WTC11 (cell line): ENCODE data around the gene ALG10. TPM values are rescaled to one million over a fixed set of nuclear protein-coding genes. Genes with fewer than 3 reads are reported as not detected.
"Not testable (repeated sequence)": the region's sequence is repeated elsewhere in the genome, so short reads cannot be mapped to it uniquely, and the experiment has no call there.

Experiments used
- ATAC-seq: fragments of 200-7000 bp; cut with Tn5 transposase; 2 replicates; pipeline ENCODE4 v1.10.0; 2021; ENCODE audit warnings: mild to moderate bottlenecking, moderate library complexity
- CTCF ChIA-PET: fragments of 300-600 bp; sonication (Branson Sonifier 250); formaldehyde crosslinking; loops from one replicate; lab custom pipeline; 2021; ENCODE audit warnings: antibody characterized with exemption; lab: Charles Lee
- POLR2A ChIA-PET: fragments of 350-600 bp; sonication (Branson Sonifier 250); formaldehyde crosslinking; loops from one replicate; lab custom pipeline; 2021; ENCODE audit warnings: antibody characterized with exemption; lab: Charles Lee
- DNase-seq: peaks from one replicate; pipeline ENCODE4 v3.0.0; 2021; ENCODE audit warnings: low spot score
- H3K27ac Mint-ChIP-seq: 2 replicates; pipeline ENCODE4 v1.8.0; 2021; ENCODE audit warnings: mixed read lengths
- H3K27me3 Mint-ChIP-seq: 2 replicates; pipeline ENCODE4 v1.8.0; 2021; ENCODE audit warnings: low read depth, mild to moderate bottlenecking, moderate library complexity, mixed read lengths
- H3K36me3 Mint-ChIP-seq: 2 replicates; pipeline ENCODE4 v1.8.0; 2021; ENCODE audit warnings: mixed read lengths
- H3K4me1 Mint-ChIP-seq: 2 replicates; pipeline ENCODE4 v1.8.0; 2022; ENCODE audit warnings: mixed read lengths
- H3K4me3 Mint-ChIP-seq: 2 replicates; pipeline ENCODE4 v1.8.0; 2021; ENCODE audit warnings: mild to moderate bottlenecking, moderate library complexity, mixed read lengths
- H3K9me3 Mint-ChIP-seq: 2 replicates; pipeline ENCODE4 v1.8.0; 2021; ENCODE audit warnings: mixed read lengths
- ESRRA ChIP-seq: sonication (generic); formaldehyde crosslinking; IDR thresholded peaks from 2 replicates; pipeline ENCODE4 v1.8.1; 2022; ENCODE audit warnings: mild to moderate bottlenecking, missing genetic modification reagents, borderline replicate concordance
- FOXP4 ChIP-seq: sonication (generic); formaldehyde crosslinking; IDR thresholded peaks from 2 replicates; pipeline ENCODE4 v1.8.0; 2022; ENCODE audit warnings: mild to moderate bottlenecking, missing genetic modification reagents
- IRF2 ChIP-seq: sonication (generic); formaldehyde crosslinking; IDR thresholded peaks from 2 replicates; pipeline ENCODE4 v1.8.0; 2022; ENCODE audit warnings: low read depth, missing genetic modification reagents, borderline replicate concordance
- KAT7 ChIP-seq: sonication (generic); formaldehyde crosslinking; IDR thresholded peaks from 2 replicates; pipeline ENCODE4 v1.8.1; 2023; ENCODE audit warnings: missing genetic modification reagents, mild to moderate bottlenecking, borderline replicate concordance
- MLX ChIP-seq: sonication (generic); formaldehyde crosslinking; IDR thresholded peaks from 2 replicates; pipeline ENCODE4 v1.8.1; 2023; ENCODE audit warnings: mild to moderate bottlenecking, missing genetic modification reagents, moderate library complexity
- NFE2L1 ChIP-seq: sonication (generic); formaldehyde crosslinking; IDR thresholded peaks from 2 replicates; pipeline ENCODE4 v1.8.1; 2023; ENCODE audit warnings: missing genetic modification reagents
- SMAD3 ChIP-seq: sonication (generic); formaldehyde crosslinking; IDR thresholded peaks from 2 replicates; pipeline ENCODE4 v1.8.0; 2022; ENCODE audit warnings: missing genetic modification reagents, mild to moderate bottlenecking, borderline replicate concordance
- STAT6 ChIP-seq: sonication (generic); formaldehyde crosslinking; conservative IDR thresholded peaks from 2 replicates; pipeline ENCODE4 v1.8.1; 2023; ENCODE audit warnings: mild to moderate bottlenecking, low read depth, missing genetic modification reagents, moderate library complexity
- ZSCAN18 ChIP-seq: fragments of 250-450 bp; sonication (Bioruptor Pico); IDR thresholded peaks from 2 replicates; pipeline ENCODE4 v2.1.2; 2022; ENCODE audit warnings: mild to moderate bottlenecking, moderate library complexity
- total RNA-seq: library from RNA; stranded (reverse); gene quantifications from 3 replicates; pipeline ENCODE4 v1.2.3, GENCODE V29; 2021
- TF ChIP-seq, protein P1 (sequence below): sonication (generic); formaldehyde crosslinking; IDR thresholded peaks from 2 replicates; pipeline ENCODE4 v1.8.0; 2023; ENCODE audit warnings: mild to moderate bottlenecking, missing genetic modification reagents
- TF ChIP-seq, protein P2 (sequence below): sonication (generic); formaldehyde crosslinking; IDR thresholded peaks from 2 replicates; pipeline ENCODE4 v1.8.0; 2023; ENCODE audit warnings: missing genetic modification reagents
- TF ChIP-seq, protein P3 (sequence below): fragments of 250-450 bp; sonication (Bioruptor Pico); IDR thresholded peaks from 2 replicates; pipeline ENCODE4 v1.8.0; 2021; ENCODE audit warnings: mild to moderate bottlenecking

The ALG10 gene
- total RNA-seq, 1 experiment from 2014 or later: 12.9 TPM

DNA sequence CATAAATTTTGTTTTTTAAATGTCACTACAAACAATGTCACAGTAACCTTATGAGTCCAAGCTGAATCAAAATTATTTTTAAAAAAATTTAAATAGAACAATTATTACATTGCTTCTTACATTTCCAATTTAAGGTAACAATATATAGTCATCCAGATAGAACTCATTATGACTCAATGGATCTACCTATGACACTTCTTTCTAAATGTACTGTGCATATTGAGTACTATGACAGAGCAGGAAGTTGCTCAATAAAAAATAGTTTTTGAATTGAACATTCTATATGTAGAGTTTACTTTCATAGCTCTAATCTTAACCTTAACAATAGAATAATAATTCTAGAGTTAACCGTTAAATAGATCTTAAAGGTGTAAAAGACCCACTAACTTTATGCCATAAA lies 44.4 kb upstream of the ALG10 start (continued):
- TF ChIP-seq, protein P1, sequence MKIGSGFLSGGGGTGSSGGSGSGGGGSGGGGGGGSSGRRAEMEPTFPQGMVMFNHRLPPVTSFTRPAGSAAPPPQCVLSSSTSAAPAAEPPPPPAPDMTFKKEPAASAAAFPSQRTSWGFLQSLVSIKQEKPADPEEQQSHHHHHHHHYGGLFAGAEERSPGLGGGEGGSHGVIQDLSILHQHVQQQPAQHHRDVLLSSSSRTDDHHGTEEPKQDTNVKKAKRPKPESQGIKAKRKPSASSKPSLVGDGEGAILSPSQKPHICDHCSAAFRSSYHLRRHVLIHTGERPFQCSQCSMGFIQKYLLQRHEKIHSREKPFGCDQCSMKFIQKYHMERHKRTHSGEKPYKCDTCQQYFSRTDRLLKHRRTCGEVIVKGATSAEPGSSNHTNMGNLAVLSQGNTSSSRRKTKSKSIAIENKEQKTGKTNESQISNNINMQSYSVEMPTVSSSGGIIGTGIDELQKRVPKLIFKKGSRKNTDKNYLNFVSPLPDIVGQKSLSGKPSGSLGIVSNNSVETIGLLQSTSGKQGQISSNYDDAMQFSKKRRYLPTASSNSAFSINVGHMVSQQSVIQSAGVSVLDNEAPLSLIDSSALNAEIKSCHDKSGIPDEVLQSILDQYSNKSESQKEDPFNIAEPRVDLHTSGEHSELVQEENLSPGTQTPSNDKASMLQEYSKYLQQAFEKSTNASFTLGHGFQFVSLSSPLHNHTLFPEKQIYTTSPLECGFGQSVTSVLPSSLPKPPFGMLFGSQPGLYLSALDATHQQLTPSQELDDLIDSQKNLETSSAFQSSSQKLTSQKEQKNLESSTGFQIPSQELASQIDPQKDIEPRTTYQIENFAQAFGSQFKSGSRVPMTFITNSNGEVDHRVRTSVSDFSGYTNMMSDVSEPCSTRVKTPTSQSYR (CRISPR knock-in tag): no peak

DNA sequence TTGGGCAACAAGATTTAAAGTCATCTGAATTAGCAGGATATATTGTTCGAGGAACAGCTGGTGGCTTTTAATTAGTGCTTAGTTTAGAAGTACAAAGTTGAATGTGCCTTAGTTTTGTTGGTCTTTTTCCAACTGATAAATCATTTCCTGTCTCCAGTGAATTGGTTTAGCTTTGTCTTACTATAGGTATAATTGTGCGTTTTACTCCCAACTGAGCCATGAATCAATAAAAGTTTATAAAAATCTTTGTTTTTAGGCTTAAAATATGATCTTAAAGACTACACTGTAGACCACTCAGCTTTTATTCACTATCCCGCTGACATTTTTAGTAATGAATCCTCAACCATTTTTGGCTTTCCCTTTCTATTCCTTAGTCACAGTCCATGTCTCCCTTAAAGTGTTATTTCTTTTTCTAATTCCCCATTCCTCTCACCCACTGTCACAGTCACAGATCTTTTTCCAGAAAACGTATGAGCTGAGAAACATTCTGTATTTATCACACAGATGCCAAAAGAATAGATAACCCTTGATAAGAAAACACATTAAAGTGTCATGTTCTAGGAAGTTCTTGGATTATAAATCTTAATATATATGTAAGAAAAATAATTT lies 34.0 kb upstream of the ALG10 start:
- no peak overlapping the region for H3K4me3 Mint-ChIP-seq
- H3K9me3 Mint-ChIP-seq: no peaks in the 10 kb centered on the region
- H3K27me3 Mint-ChIP-seq: no peaks in the 10 kb centered on the region
- TF ChIP-seq IRF2 (CRISPR knock-in tag) (no peak), FOXP4 (CRISPR knock-in tag) (no peak)
- TF ChIP-seq, protein P2, sequence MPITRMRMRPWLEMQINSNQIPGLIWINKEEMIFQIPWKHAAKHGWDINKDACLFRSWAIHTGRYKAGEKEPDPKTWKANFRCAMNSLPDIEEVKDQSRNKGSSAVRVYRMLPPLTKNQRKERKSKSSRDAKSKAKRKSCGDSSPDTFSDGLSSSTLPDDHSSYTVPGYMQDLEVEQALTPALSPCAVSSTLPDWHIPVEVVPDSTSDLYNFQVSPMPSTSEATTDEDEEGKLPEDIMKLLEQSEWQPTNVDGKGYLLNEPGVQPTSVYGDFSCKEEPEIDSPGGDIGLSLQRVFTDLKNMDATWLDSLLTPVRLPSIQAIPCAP (CRISPR knock-in tag): no peak
- ChIA-PET POLR2A (no interaction called here), CTCF (no interaction called here)
- no peak overlapping the region for H3K27ac Mint-ChIP-seq
- no peaks in the 10 kb centered on the region for H3K36me3 Mint-ChIP-seq
- no peaks in the 10 kb centered on the region for H3K4me1 Mint-ChIP-seq
- no peak for ATAC-seq
- DNase-seq: no peak

DNA sequence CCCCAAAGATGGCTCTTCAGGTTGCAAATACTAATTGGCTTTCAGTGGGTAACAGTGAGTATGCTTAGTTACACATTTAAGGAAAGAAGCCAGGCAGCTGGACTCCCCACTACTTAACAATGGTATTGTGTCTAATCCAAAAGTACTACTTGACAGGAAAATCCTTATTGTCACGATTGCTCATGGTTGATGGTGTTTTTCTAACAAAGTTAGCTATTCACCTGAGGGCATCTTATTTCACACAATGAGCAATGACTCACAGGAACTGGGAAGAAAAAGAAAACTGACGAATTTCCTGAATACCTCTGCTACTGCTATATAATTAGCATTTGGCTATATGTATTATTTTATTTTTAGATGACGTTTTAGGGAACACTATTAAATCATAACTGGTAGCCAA lies 33.4 kb upstream of the ALG10 start:
- TF ChIP-seq NFE2L1 (CRISPR knock-in tag): no peak
- TF ChIP-seq, protein P3, sequence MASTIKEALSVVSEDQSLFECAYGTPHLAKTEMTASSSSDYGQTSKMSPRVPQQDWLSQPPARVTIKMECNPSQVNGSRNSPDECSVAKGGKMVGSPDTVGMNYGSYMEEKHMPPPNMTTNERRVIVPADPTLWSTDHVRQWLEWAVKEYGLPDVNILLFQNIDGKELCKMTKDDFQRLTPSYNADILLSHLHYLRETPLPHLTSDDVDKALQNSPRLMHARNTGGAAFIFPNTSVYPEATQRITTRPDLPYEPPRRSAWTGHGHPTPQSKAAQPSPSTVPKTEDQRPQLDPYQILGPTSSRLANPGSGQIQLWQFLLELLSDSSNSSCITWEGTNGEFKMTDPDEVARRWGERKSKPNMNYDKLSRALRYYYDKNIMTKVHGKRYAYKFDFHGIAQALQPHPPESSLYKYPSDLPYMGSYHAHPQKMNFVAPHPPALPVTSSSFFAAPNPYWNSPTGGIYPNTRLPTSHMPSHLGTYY (CRISPR knock-in tag): no peak
- no peak for TF ChIP-seq ZSCAN18 (CRISPR knock-in tag)
- no peak for DNase-seq
- Mint-ChIP-seq H3K27ac (no peak overlapping the region), H3K27me3 (no peaks in the 10 kb centered on the region), H3K4me3 (no peak overlapping the region), H3K4me1 (no peaks in the 10 kb centered on the region), H3K9me3 (no peaks in the 10 kb centered on the region), H3K36me3 (no peaks in the 10 kb centered on the region)
- ChIA-PET CTCF (no interaction called here), POLR2A (no interaction called here)
- no peak for ATAC-seq

DNA sequence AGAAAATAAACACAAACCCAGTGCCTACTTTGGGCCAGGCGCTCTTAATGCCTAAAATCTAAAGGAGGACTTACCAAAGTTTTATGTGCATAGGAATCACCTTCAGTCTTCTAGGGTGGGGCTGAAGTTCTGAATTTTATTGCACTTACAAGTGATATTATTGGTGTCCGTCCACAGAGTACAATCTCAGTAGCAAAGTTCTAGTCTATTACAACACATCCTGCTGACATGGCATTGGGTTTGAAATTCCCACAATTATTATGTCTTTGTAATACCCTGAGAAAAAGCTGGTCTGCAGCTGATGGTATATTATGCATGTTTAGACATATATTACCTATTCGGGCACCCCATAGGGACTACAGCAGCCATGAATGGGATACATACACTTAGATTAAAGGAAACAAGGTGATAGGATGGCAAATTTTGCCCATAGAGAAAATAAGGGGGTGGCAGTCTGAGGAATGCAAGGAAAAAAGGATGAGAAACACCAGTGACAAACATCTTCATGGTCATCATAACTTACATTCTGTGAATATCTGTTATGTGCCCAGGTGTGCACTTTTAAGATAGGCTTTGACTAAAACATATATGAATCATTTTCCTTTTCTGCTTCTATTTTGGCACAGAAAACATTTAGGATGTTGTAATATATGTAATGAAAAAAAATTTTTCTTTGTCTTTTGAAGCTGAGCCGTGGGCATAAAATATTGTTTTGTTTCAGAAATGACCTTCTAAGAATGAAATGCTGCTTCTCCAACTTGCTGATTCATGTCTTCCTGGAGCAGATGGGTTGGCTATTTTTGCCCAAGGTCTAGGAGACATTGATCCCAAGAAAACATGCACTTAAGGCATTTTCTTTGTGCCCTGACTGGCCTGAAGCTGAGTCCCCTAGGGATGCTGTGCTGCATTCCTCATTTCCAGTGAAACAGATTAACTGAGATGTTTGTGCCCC lies 27.2 kb upstream of the ALG10 start:
- CTCF ChIA-PET: no interaction called here
- peaks cover 4% of the 10 kb centered on the region for H3K9me3 Mint-ChIP-seq
- no peaks in the 10 kb centered on the region for H3K36me3 Mint-ChIP-seq
- no peak overlapping the region for H3K27ac Mint-ChIP-seq
- no peak for TF ChIP-seq MLX
- TF ChIP-seq STAT6 (CRISPR knock-in tag): no peak
- no peak for TF ChIP-seq KAT7 (CRISPR knock-in tag)
- no peak for TF ChIP-seq ESRRA (CRISPR knock-in tag)
- no peak for TF ChIP-seq SMAD3 (CRISPR knock-in tag)
- H3K4me3 Mint-ChIP-seq: no peak overlapping the region
- POLR2A ChIA-PET: no interaction called here
- DNase-seq: no peak
- H3K4me1 Mint-ChIP-seq: peaks cover 12% of the 10 kb centered on the region
- H3K27me3 Mint-ChIP-seq: peaks cover 3% of the 10 kb centered on the region; the same call in 1 of the 2 replicates
- no peak for ATAC-seq

GRCh38 chr12:34008835-34009234 lies 13.5 kb upstream of the ALG10 start:
- H3K4me3 Mint-ChIP-seq, POLR2A ChIA-PET, CTCF ChIA-PET, H3K4me1 Mint-ChIP-seq, H3K27ac Mint-ChIP-seq, H3K27me3 Mint-ChIP-seq, H3K36me3 Mint-ChIP-seq, DNase-seq, ATAC-seq: not testable (repeated sequence)
- H3K9me3 Mint-ChIP-seq: peaks cover 15% of the 10 kb centered on the region
